Right cardiac atrium (tissue), 5 donors: ENCODE data around the gene PTRH1. TPM values are rescaled to one million over a fixed set of nuclear protein-coding genes. Genes with fewer than 3 reads are reported as not detected.

ENCODE experiments used
- ATAC-seq, 2 donors: fragments of 200-7000 bp; cut with Tn5 transposase; one replicate each; pipeline versions ENCODE4 v1.8.0 to v1.9.1; 2020; ENCODE audit warnings: moderate library complexity in 2 of 2, mild to moderate bottlenecking in 1 of 2
- DNase-seq, 3 donors: peaks; one replicate each; pipeline ENCODE4 v3.0.0-alpha.2; 2020
- H3K27ac ChIP-seq: one replicate; pipeline ENCODE4 v1.5.1; 2013; ENCODE audit warnings: mild to moderate bottlenecking, low read length, control low read depth, moderate library complexity
- H3K27me3 ChIP-seq: one replicate; pipeline ENCODE4 v1.6.1; 2013; ENCODE audit not compliant: control insufficient read depth, insufficient read depth
- H3K4me1 ChIP-seq: one replicate; pipeline ENCODE4 v1.6.1; 2013; ENCODE audit warnings: low read length; ENCODE audit not compliant: control insufficient read depth, insufficient read depth
- H3K4me3 ChIP-seq: one replicate; pipeline ENCODE4 v1.5.1; 2013; ENCODE audit warnings: low read length, control low read depth
- H3K9me3 ChIP-seq: one replicate; pipeline ENCODE4 v1.6.1; 2013; ENCODE audit warnings: low read length; ENCODE audit not compliant: control insufficient read depth
- WGBS: extraction: QIAGEN DNeasy Blood & Tissue Kit; methylation state at CpG from one replicate; pipeline ENCODE4 v1.1.7; 2013; 5-methylcytosine and 5-hydroxymethylcytosine counted together
- intact Hi-C, 4 donors: fragments of 100-400 bp; cut with DNase I; formaldehyde crosslinking; loops; one replicate each; pipeline versions ENCODE4 v1.11.0 to v1.14.0; 2022 to 2023
- polyA plus RNA-seq: library from polyadenylated mRNA; stranded (reverse); fragments of 200-250 nt; gene quantifications from one replicate; pipeline ENCODE4 v1.2.3, GENCODE V29; 2013
- total RNA-seq, 4 donors: library from RNA; stranded (reverse); fragmentation: NEBNext Ultra II Directional; extraction: Animal tissue kit (Norgen Biotek cat#: 25700); gene quantifications; one replicate each; pipeline ENCODE4 v1.2.1, GENCODE V29; 2021
- donor health status: healthy with polysubstance abuse.
- donor health status: DM: no; HTN: yes; CAD: no.
- donor health status: DM: no; HTN: no; CAD: no.
- donor health status: DM: no; HTN: yes; CAD: no; lungs with severe emphysema.
- donor health status: DM: yes; HTN: yes; CAD: no.

PTRH1 gene
- total and polyA plus RNA-seq, 5 donors, result 8.7 to 16.3 (median 11.9) TPM

DNA sequence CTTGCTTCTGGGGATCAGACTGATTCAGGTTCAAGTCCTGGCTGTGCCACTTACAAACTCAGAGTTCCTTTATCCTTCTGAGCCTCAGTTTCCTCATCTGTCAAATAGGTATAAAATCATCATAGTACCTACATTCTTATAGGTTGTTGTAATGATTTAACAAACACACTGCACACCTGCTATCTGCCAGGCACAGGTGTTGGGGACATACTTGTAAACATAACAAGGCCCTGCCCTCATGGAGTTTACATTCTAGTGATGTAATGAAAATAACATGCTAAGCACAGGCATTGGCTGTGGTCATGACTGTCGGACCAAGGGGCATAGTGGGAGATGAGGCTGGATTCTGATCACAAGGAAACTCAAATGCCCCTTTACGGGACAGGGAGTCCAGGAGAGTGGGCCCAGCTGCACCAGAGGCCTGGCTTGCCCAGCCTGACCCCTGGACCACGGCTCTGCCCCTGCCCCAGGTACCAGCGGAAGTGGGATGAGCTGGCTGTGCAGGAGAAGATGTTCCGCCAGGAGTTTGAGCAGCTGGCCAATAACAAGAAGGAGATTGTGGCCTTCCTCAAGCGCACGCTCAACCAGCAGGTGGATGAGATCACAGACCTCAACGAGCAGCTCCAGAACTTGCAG is 6.4 kb downstream of the PTRH1 start:
- Histone ChIP-seq H3K4me3 (no peak overlapping the region), H3K4me1 (no peaks in the 10 kb centered on the region), H3K9me3 (no peaks in the 10 kb centered on the region), H3K27me3 (no peaks in the 10 kb centered on the region), H3K27ac (no peak overlapping the region)
- no peak for ATAC-seq
- 90% methylated on average over 8 of the region's 8 CpGs for WGBS
- no peak for DNase-seq
- intact Hi-C loops, result no loop called here

DNA sequence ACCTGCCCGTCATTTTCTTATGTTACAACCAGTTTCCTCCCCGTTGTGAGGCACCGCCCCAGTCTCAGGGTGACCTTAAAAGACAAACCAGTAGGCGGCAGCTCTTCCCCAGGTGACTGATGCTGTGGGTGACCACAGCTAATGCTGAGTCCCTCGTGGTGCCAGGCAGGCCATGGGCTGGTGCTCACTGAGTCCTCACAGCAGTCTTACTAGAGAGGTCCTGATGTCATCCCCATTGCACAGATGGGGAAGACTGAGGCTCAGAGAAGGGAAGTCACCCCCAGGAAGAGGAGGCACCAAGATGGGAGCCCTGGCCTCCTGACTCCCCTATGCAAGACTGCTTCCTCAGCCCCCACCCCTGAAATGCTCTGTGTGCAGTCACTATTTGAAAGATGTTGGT is 7.7 kb downstream of the PTRH1 start:
- ATAC-seq, result no peak
- intact Hi-C loops, result no loop called here
- no peak for DNase-seq
- no peak overlapping the region for H3K4me3 ChIP-seq
- WGBS, result 54% methylated on average over 5 of the region's 5 CpGs
- no peaks in the 10 kb centered on the region for H3K9me3 ChIP-seq
- H3K4me1 ChIP-seq, result no peaks in the 10 kb centered on the region
- no peaks in the 10 kb centered on the region for H3K27me3 ChIP-seq
- H3K27ac ChIP-seq, result no peak overlapping the region

- H3K9me3 ChIP-seq, result no peaks in the 10 kb centered on the region
- intact Hi-C loops, result no loop called here
- 55% methylated on average over 11 of the region's 11 CpGs for WGBS
Observed at GRCh38 chr9:127706836-127707241, 8.6 kb downstream of the PTRH1 start, which contains the start of gene CFAP157. TSS of gene CFAP157 (plus strand) at chr9:127706988. CDS start at chr9:127707032, 44 bp downstream.

DNA sequence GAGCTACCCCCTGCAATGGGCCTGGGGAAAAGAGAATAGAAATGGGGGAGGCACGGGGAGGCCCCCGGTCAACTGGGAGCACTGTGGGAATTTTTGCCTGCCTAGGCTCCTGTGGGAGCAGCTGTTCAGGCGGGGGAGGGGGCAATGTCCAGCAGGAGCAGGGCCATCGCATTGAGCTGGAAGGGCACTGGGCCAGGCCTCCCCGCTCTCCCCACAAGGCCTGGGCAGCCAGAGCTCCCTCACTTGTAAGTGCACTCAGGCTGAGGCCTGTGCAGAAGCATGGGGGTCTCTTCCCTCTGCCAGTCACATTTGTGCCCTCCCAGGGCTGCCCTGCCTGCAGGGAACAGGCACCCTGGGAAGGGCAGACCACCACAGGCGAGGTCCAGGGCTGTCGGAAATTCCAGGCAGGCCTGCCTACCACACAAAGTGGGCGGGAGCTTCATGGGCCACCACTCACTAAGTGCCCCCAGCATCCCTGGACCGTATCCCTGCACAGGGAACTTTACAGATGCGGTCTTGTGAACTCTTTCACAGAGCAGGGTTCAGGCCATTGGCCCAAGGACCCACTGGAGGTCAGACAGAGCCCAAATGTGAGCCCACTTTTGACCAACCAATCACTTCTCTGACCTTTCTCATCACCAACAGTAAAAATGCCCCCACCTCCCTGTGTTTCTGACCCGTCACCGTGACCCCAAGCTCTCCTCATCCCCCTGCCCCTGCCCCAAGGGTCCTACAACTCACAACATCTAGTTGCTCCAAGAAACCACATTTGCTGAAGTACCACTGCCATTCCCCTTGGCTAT is 9.7 kb downstream of the PTRH1 start:
- Histone ChIP-seq H3K4me1 (no peaks in the 10 kb centered on the region), H3K9me3 (no peaks in the 10 kb centered on the region), H3K27me3 (no peaks in the 10 kb centered on the region), H3K4me3 (no peak overlapping the region), H3K27ac (no peak overlapping the region)
- 80% methylated on average over 12 of the region's 12 CpGs for whole genome bisulfite sequencing
- intact Hi-C loops, result no loop called here
- DNase-seq, result peak in 2 of 3 donors; percentile 57 to 62
- ATAC-seq, result no peak

More at GRCh38 chr9:127706836-127707241, 8.6 kb downstream of the PTRH1 start, which contains the start of gene CFAP157:
- H3K27ac ChIP-seq, result no peak within 1 kb of the TSS
- H3K27me3 ChIP-seq, result no peaks in the 10 kb centered on the region
- H3K4me3 ChIP-seq, result no peak within 1 kb of the TSS
- DNase-seq (no peak), ATAC-seq (peak; percentile 22 to 34)
- no peaks in the 10 kb centered on the region for H3K4me1 ChIP-seq

GRCh38 chr9:127703289-127703946 is 12.0 kb downstream of the PTRH1 start:
- Histone ChIP-seq H3K27me3 (no peaks in the 10 kb centered on the region), H3K9me3 (no peaks in the 10 kb centered on the region), H3K4me3 (no peak overlapping the region), H3K27ac (no peak overlapping the region), H3K4me1 (no peaks in the 10 kb centered on the region)
- peak in 1 of 3 donors; percentile 43 for DNase-seq
- 75% methylated on average over 9 of the region's 9 CpGs for WGBS
- ATAC-seq, result no peak
- intact Hi-C loops, result no loop called here

GRCh38 chr9:127700594-127701255 is 14.7 kb downstream of the PTRH1 start:
- Histone ChIP-seq H3K27me3 (no peaks in the 10 kb centered on the region), H3K27ac (no peak overlapping the region), H3K4me1 (no peaks in the 10 kb centered on the region), H3K9me3 (no peaks in the 10 kb centered on the region), H3K4me3 (no peak overlapping the region)
- DNase-seq, result peak in 1 of 3 donors; percentile 1
- intact Hi-C loops, result no loop called here
- no peak for ATAC-seq
- WGBS, result 76% methylated on average over 5 of the region's 5 CpGs

GRCh38 chr9:127700140-127700539 is 15.3 kb downstream of the PTRH1 start:
- Histone ChIP-seq H3K27me3 (no peaks in the 10 kb centered on the region), H3K27ac (no peak overlapping the region), H3K4me3 (no peak overlapping the region), H3K9me3 (no peaks in the 10 kb centered on the region), H3K4me1 (no peaks in the 10 kb centered on the region)
- no peak for ATAC-seq
- intact Hi-C loops, result no loop called here
- WGBS, result 95% methylated on average over 2 of the region's 2 CpGs
- no peak for DNase-seq

GRCh38 chr9:127698985-127699670 is 16.3 kb downstream of the PTRH1 start:
- Histone ChIP-seq H3K4me3 (peak overlapping the region; percentile 12), H3K27me3 (no peaks in the 10 kb centered on the region), H3K9me3 (no peaks in the 10 kb centered on the region), H3K4me1 (no peaks in the 10 kb centered on the region), H3K27ac (peak overlapping the region; percentile 91)
- DNase-seq (peak; percentile 98 to 99 (median 99)), ATAC-seq (peak; percentile 99)
- 11% methylated on average over 41 of the region's 41 CpGs for WGBS
- intact Hi-C loops, result loop anchor here in 1 of 4 donors (10.0 kb wide), 1 partner anchor 84 kb away; the partner anchor contains the start of gene STXBP1

DNA sequence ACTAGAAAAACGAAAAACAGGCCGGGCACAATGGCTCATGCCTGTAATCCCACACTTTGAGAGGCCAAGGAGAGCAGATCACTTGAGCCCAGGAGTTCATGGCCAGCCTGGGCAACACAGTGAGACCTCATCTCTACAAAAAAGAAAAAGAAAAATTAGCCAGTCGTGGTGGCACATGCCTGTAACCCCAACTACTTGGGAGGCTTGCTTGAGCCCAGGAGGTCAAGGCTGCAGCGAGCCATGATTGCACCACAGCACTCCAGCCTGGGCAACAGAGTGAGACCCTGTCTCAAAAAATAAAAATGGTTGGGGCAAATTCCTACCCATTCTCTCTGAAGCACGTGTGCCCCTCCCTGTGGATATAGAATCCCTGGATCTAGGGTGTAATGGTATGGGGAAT is 17.1 kb downstream of the PTRH1 start:
- ATAC-seq (no peak), DNase-seq (no peak)
- intact Hi-C loops, result loop anchor here in 1 of 4 donors (10.0 kb wide), 1 partner anchor 84 kb away; the partner anchor contains the start of gene STXBP1
- Histone ChIP-seq H3K9me3 (no peaks in the 10 kb centered on the region), H3K27ac (no peak overlapping the region), H3K4me1 (no peaks in the 10 kb centered on the region), H3K4me3 (no peak overlapping the region), H3K27me3 (no peaks in the 10 kb centered on the region)
- WGBS, result 90% methylated on average over 5 of the region's 5 CpGs

DNA sequence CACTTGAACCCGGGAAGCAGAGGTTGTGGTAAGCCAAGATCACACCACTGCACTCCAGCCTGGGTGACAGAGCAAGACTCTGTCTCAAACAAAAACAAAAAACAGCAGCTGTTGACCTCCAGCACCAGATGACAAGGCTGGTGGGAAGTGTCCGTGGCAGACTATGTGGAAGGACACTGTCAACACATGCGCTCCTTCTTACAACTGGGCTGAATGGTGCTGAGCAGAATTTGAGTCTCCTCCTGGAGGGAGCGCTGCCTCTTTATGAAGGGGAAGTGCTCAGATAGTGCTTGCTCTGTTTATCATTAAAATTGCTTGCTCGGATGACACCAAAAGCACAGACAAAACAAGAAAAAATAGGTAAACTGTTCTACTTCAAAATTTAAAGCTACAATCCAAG is 17.9 kb downstream of the PTRH1 start:
- Histone ChIP-seq H3K27ac (no peak overlapping the region), H3K9me3 (no peaks in the 10 kb centered on the region), H3K27me3 (no peaks in the 10 kb centered on the region), H3K4me3 (no peak overlapping the region), H3K4me1 (no peaks in the 10 kb centered on the region)
- WGBS, result 66% methylated on average over 5 of the region's 5 CpGs
- intact Hi-C loops, result loop anchor here in 1 of 4 donors (10.0 kb wide), 1 partner anchor 83 kb away; the partner anchor contains the start of gene STXBP1
- ATAC-seq (no peak), DNase-seq (no peak)
